Measurements from ENCODE around the gene ZC3HAV1L. TPM values are rescaled to one million over a fixed set of nuclear protein-coding genes. Genes with fewer than 3 reads are reported as not detected.
"Not testable (repeated sequence)": the region's sequence is repeated elsewhere in the genome, so short reads cannot be mapped to it uniquely, and the experiment has no call there.

The ZC3HAV1L gene
- total RNA-seq, 2 experiments from 2014 or later = 12.9 to 13.4 TPM

- peaks cover 29% of the 10 kb centered on the region for H3K4me1 Mint-ChIP-seq
- H3K4me3 Mint-ChIP-seq = no peak overlapping the region
- peaks cover 32% of the 10 kb centered on the region for H3K36me3 Mint-ChIP-seq
- peak overlapping the region; percentile 30 for H3K27ac Mint-ChIP-seq
- no peaks in the 10 kb centered on the region for H3K27me3 Mint-ChIP-seq
- DNase-seq = no peak
- peaks cover 4% of the 10 kb centered on the region for H3K9me3 Mint-ChIP-seq
Observed at GRCh38 chr7:139041378-139042085, 5.7 kb upstream of the ZC3HAV1L start.

- Mint-ChIP-seq H3K27ac (no peak overlapping the region), H3K4me3 (no peak overlapping the region)
Observed at GRCh38 chr7:139038691-139039090, 2.8 kb upstream of the ZC3HAV1L start.

GRCh38 chr7:139036901-139037300 lies 1.1 kb upstream of the ZC3HAV1L start:
- Mint-ChIP-seq H3K9me3 (no peaks in the 10 kb centered on the region), H3K27me3 (no peaks in the 10 kb centered on the region), H3K4me3 (peak overlapping the region; percentile 33), H3K36me3 (peaks cover 28% of the 10 kb centered on the region), H3K4me1 (peaks cover 21% of the 10 kb centered on the region), H3K27ac (no peak overlapping the region)
- no peak for DNase-seq

More at GRCh38 chr7:139038691-139039090, 2.8 kb upstream of the ZC3HAV1L start:
- no peaks in the 10 kb centered on the region for H3K27me3 Mint-ChIP-seq
- peaks cover 20% of the 10 kb centered on the region for H3K4me1 Mint-ChIP-seq
- no peak for DNase-seq
- H3K9me3 Mint-ChIP-seq = no peaks in the 10 kb centered on the region
- peaks cover 22% of the 10 kb centered on the region for H3K36me3 Mint-ChIP-seq

- H3K4me3 Mint-ChIP-seq = peak overlapping the region; percentile 86
- H3K9me3 Mint-ChIP-seq = no peaks in the 10 kb centered on the region
- DNase-seq = peak; percentile 37
- peaks cover 42% of the 10 kb centered on the region for H3K36me3 Mint-ChIP-seq
- H3K27me3 Mint-ChIP-seq = no peaks in the 10 kb centered on the region
- peak overlapping the region; percentile 86 for H3K27ac Mint-ChIP-seq
- peaks cover 16% of the 10 kb centered on the region for H3K4me1 Mint-ChIP-seq
Observed at GRCh38 chr7:139034855-139035585, 822 bp downstream of the ZC3HAV1L start.

- Mint-ChIP-seq H3K36me3 (peaks cover 48% of the 10 kb centered on the region), H3K27me3 (no peaks in the 10 kb centered on the region), H3K4me3 (peak overlapping the region; percentile 86), H3K4me1 (peaks cover 16% of the 10 kb centered on the region), H3K27ac (no peak overlapping the region), H3K9me3 (no peaks in the 10 kb centered on the region)
- no peak for DNase-seq
Observed at GRCh38 chr7:139034336-139034735, 1.5 kb downstream of the ZC3HAV1L start.

GRCh38 chr7:139033346-139034114 lies 2.3 kb downstream of the ZC3HAV1L start:
- Mint-ChIP-seq H3K27me3 (no peaks in the 10 kb centered on the region), H3K4me3 (no peak overlapping the region), H3K36me3 (peaks cover 55% of the 10 kb centered on the region), H3K9me3 (no peaks in the 10 kb centered on the region), H3K27ac (no peak overlapping the region), H3K4me1 (peaks cover 16% of the 10 kb centered on the region)
- DNase-seq = no peak

- H3K4me1 Mint-ChIP-seq = peaks cover 16% of the 10 kb centered on the region
Observed at GRCh38 chr7:139032473-139032872, 3.4 kb downstream of the ZC3HAV1L start.

GRCh38 chr7:139029353-139029752 lies 6.5 kb downstream of the ZC3HAV1L start:
- no peaks in the 10 kb centered on the region for H3K9me3 Mint-ChIP-seq
- no peak for DNase-seq
- peaks cover 7% of the 10 kb centered on the region for H3K4me1 Mint-ChIP-seq
- H3K4me3 Mint-ChIP-seq = no peak overlapping the region
- H3K27ac Mint-ChIP-seq = no peak overlapping the region
- H3K27me3 Mint-ChIP-seq = no peaks in the 10 kb centered on the region
- H3K36me3 Mint-ChIP-seq = peaks cover 67% of the 10 kb centered on the region

More at GRCh38 chr7:139032473-139032872, 3.4 kb downstream of the ZC3HAV1L start:
- Mint-ChIP-seq H3K9me3 (no peaks in the 10 kb centered on the region), H3K4me3 (no peak overlapping the region), H3K27ac (no peak overlapping the region), H3K27me3 (no peaks in the 10 kb centered on the region), H3K36me3 (peaks cover 62% of the 10 kb centered on the region)
- DNase-seq = no peak

GRCh38 chr7:139026551-139026950 lies 9.3 kb downstream of the ZC3HAV1L start:
- Mint-ChIP-seq H3K27ac (no peak overlapping the region), H3K9me3 (no peaks in the 10 kb centered on the region), H3K4me3 (no peak overlapping the region), H3K27me3 (no peaks in the 10 kb centered on the region), H3K4me1 (no peaks in the 10 kb centered on the region), H3K36me3 (peaks cover 59% of the 10 kb centered on the region)
- no peak for DNase-seq

- H3K36me3 Mint-ChIP-seq = peaks cover 52% of the 10 kb centered on the region
- not testable (repeated sequence) for H3K27ac Mint-ChIP-seq, H3K4me1 Mint-ChIP-seq, H3K9me3 Mint-ChIP-seq, H3K4me3 Mint-ChIP-seq, DNase-seq, H3K27me3 Mint-ChIP-seq
Observed at GRCh38 chr7:139025861-139026260, 10.0 kb downstream of the ZC3HAV1L start.

- no peaks in the 10 kb centered on the region for H3K9me3 Mint-ChIP-seq
- DNase-seq = no peak
- no peaks in the 10 kb centered on the region for H3K4me1 Mint-ChIP-seq
- H3K27me3 Mint-ChIP-seq = no peaks in the 10 kb centered on the region
- H3K4me3 Mint-ChIP-seq = no peak overlapping the region
- H3K36me3 Mint-ChIP-seq = peaks cover 36% of the 10 kb centered on the region
- H3K27ac Mint-ChIP-seq = no peak overlapping the region
Observed at GRCh38 chr7:139023076-139023475, 12.8 kb downstream of the ZC3HAV1L start.

GRCh38 chr7:139022286-139022685 lies 13.6 kb downstream of the ZC3HAV1L start:
- DNase-seq = no peak
- H3K9me3 Mint-ChIP-seq = no peaks in the 10 kb centered on the region
- peaks cover 2% of the 10 kb centered on the region for H3K4me1 Mint-ChIP-seq
- peaks cover 32% of the 10 kb centered on the region for H3K36me3 Mint-ChIP-seq
- no peak overlapping the region for H3K27ac Mint-ChIP-seq
- no peak overlapping the region for H3K4me3 Mint-ChIP-seq
- no peaks in the 10 kb centered on the region for H3K27me3 Mint-ChIP-seq

GRCh38 chr7:139018910-139019309 lies 16.9 kb downstream of the ZC3HAV1L start:
- H3K27ac Mint-ChIP-seq = no peak overlapping the region
- H3K27me3 Mint-ChIP-seq = peaks cover 5% of the 10 kb centered on the region
- peaks cover 17% of the 10 kb centered on the region for H3K36me3 Mint-ChIP-seq
- H3K9me3 Mint-ChIP-seq = no peaks in the 10 kb centered on the region
- peaks cover 5% of the 10 kb centered on the region for H3K4me1 Mint-ChIP-seq
- DNase-seq = no peak
- no peak overlapping the region for H3K4me3 Mint-ChIP-seq

- Mint-ChIP-seq H3K4me1 (peaks cover 5% of the 10 kb centered on the region), H3K27me3 (peaks cover 5% of the 10 kb centered on the region), H3K27ac (no peak overlapping the region), H3K4me3 (no peak overlapping the region), H3K36me3 (peaks cover 5% of the 10 kb centered on the region), H3K9me3 (no peaks in the 10 kb centered on the region)
- DNase-seq = peak; percentile 44
Observed at GRCh38 chr7:139016931-139017511, 18.8 kb downstream of the ZC3HAV1L start.

GRCh38 chr7:139011373-139011772 lies 24.5 kb downstream of the ZC3HAV1L start:
- DNase-seq = no peak

More at GRCh38 chr7:139011373-139011772, 24.5 kb downstream of the ZC3HAV1L start:
- no peak overlapping the region for H3K27ac Mint-ChIP-seq
- H3K9me3 Mint-ChIP-seq = no peaks in the 10 kb centered on the region
- H3K4me3 Mint-ChIP-seq = no peak overlapping the region
- H3K36me3 Mint-ChIP-seq = no peaks in the 10 kb centered on the region
- H3K4me1 Mint-ChIP-seq = no peaks in the 10 kb centered on the region
- H3K27me3 Mint-ChIP-seq = peaks cover 5% of the 10 kb centered on the region
